ENCODE data around the gene FAM3A. TPM values are rescaled to one million over a fixed set of nuclear protein-coding genes. Genes with fewer than 3 reads are reported as not detected.

FAM3A gene
- total RNA-seq, 1 donor from 2014 or later, result 39.1 TPM

DNA sequence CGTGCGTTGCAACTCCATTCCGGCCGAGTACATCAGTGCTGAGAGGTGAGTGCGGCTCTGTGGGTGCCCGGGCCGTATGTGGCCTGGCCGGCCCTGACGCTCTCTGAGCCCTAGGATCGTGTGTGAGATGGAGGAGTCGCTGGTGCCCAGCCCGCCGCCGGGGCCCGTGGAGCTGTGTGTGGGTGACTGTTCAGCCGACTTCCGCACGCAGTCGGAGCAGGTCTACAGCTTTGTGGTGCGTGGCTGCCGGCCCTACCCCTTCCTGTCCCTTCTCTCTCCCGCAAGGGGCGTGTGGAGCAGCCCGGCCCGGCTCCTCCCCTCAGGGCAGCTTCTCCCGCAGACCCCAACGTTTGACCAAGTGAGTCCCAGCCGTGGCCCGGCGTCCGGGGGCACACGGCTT is 50.0 kb downstream of the FAM3A start:
- DNase-seq (ENCODE audit: low spot score in 2 of 2, unreplicated experiment in 2 of 2), result no peak
- TF ChIP-seq, protein P1, sequence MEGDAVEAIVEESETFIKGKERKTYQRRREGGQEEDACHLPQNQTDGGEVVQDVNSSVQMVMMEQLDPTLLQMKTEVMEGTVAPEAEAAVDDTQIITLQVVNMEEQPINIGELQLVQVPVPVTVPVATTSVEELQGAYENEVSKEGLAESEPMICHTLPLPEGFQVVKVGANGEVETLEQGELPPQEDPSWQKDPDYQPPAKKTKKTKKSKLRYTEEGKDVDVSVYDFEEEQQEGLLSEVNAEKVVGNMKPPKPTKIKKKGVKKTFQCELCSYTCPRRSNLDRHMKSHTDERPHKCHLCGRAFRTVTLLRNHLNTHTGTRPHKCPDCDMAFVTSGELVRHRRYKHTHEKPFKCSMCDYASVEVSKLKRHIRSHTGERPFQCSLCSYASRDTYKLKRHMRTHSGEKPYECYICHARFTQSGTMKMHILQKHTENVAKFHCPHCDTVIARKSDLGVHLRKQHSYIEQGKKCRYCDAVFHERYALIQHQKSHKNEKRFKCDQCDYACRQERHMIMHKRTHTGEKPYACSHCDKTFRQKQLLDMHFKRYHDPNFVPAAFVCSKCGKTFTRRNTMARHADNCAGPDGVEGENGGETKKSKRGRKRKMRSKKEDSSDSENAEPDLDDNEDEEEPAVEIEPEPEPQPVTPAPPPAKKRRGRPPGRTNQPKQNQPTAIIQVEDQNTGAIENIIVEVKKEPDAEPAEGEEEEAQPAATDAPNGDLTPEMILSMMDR (IDR thresholded peaks at IDR 0.05; ENCODE audit: unreplicated experiment), result no peak
- H3K9me3 Mint-ChIP-seq, result no peaks in the 10 kb centered on the region
- no peaks in the 10 kb centered on the region for H3K4me1 Mint-ChIP-seq
- no peaks in the 10 kb centered on the region for H3K27me3 Mint-ChIP-seq (ENCODE audit: low read depth)
- H3K4me3 Mint-ChIP-seq, result no peak overlapping the region
- peaks cover 12% of the 10 kb centered on the region for H3K36me3 Mint-ChIP-seq
- H3K27ac Mint-ChIP-seq, result no peak overlapping the region

DNA sequence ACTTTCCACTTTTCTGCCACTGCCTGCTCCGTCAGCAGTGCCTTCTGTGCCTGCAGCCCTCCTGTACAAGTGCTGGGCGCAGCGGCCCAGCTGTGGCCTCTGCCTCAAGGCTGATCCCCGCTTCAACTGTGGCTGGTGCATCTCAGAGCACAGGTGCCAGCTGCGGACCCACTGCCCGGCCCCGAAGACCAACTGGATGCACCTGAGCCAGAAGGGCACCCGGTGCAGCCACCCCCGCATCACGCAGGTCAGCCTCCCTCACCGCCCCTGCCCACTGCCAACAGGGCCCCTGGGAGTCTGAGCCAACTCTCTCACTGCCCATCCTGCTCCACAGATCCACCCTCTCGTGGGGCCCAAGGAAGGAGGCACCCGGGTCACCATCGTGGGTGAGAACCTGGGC is 50.4 kb downstream of the FAM3A start:
- Mint-ChIP-seq H3K27ac (no peak overlapping the region), H3K4me3 (no peak overlapping the region), H3K9me3 (no peaks in the 10 kb centered on the region), H3K4me1 (no peaks in the 10 kb centered on the region), H3K27me3 (ENCODE audit: low read depth) (no peaks in the 10 kb centered on the region), H3K36me3 (peaks cover 13% of the 10 kb centered on the region)
- TF ChIP-seq, protein P1 (IDR thresholded peaks at IDR 0.05; ENCODE audit: unreplicated experiment), result no peak
- no peak for DNase-seq (ENCODE audit: low spot score in 2 of 2, unreplicated experiment in 2 of 2)

DNA sequence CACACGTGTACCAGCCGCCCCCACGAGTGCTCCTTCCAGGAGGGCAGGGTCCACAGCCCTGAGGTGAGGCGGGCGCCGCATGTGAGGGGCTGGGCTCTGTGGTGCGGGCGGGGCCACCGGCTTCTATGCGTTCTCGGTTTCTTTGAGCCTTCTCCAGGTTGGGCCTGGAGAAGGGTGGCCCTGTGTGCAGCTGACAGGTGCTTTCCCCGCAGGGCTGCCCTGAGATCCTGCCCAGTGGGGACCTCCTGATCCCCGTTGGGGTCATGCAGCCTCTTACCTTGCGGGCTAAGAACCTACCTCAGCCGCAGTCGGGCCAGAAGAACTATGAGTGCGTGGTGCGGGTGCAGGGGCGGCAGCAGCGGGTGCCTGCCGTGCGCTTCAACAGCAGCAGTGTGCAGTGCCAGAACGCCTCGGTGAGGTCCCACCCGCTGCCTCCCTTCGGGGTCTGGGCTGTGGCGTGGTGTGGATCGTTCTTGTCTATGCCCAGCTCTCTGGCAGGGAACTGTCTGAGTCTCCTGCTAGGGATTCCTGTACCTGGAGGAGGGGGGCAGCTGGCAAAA is 51.1 kb downstream of the FAM3A start:
- no peaks in the 10 kb centered on the region for H3K27me3 Mint-ChIP-seq (ENCODE audit: low read depth)
- H3K36me3 Mint-ChIP-seq, result peaks cover 13% of the 10 kb centered on the region

DNA sequence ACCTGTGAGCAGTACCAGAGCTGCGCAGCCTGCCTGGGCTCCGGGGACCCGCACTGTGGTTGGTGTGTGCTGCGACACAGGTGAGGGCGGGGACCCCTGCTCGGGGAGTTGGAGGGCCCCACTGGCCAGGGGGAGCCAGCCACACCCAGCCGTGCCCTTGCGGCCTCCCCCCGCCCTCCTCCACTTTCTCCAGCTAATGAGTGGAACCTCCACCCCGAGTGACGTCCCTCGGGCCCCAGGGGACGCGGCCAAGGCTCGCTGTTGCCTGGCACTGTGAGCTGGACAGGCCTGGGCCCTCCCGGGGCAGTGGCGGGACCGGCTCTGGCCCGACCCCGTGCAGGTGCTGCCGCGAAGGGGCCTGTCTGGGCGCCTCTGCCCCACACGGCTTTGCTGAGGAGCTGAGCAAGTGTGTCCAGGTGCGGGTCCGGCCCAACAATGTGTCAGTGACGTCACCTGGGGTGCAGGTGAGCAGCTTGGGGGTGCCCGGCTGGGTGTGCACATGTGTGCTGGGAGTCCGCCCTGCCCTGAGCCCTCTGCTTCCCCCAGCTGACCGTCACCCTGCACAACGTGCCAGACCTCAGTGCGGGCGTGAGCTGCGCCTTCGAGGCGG is 52.3 kb downstream of the FAM3A start:
- Mint-ChIP-seq H3K27me3 (ENCODE audit: low read depth) (no peaks in the 10 kb centered on the region), H3K27ac (no peak overlapping the region), H3K36me3 (peaks cover 13% of the 10 kb centered on the region), H3K4me1 (peaks cover 9% of the 10 kb centered on the region), H3K9me3 (no peaks in the 10 kb centered on the region), H3K4me3 (no peak overlapping the region)
- TF ChIP-seq, protein P1 (IDR thresholded peaks at IDR 0.05; ENCODE audit: unreplicated experiment), result no peak
- DNase-seq (ENCODE audit: low spot score in 2 of 2, unreplicated experiment in 2 of 2), result no peak

More for the DNA sequence above, 51.1 kb downstream of the FAM3A start:
- Mint-ChIP-seq H3K9me3 (no peaks in the 10 kb centered on the region), H3K27ac (no peak overlapping the region), H3K4me3 (no peak overlapping the region), H3K4me1 (peaks cover 6% of the 10 kb centered on the region)
- no peak for DNase-seq (ENCODE audit: low spot score in 2 of 2, unreplicated experiment in 2 of 2)
- TF ChIP-seq, protein P1 (IDR thresholded peaks at IDR 0.05; ENCODE audit: unreplicated experiment), result no peak

DNA sequence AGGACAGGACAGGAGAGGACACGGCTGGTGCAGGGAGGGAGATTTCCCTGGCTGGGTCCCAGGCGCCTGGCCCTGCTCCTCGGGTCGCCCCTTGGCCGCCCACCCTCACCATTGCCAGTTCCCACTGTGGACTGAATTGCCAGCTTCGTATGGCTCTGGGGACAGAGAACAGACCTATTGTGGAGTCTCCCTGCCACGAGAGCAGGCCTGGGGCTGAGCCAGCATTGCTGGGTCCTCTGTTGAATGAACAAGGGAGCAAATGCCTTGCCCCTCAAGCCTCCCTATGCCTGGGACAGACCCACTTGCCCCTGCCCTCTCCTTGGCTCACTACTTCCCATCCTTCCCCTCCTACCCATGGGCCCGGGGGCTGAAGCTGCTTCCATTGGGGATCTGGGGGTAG is 53.6 kb downstream of the FAM3A start:
- DNase-seq (ENCODE audit: low spot score in 2 of 2, unreplicated experiment in 2 of 2), result no peak
- no peaks in the 10 kb centered on the region for H3K27me3 Mint-ChIP-seq (ENCODE audit: low read depth)
- peaks cover 9% of the 10 kb centered on the region for H3K4me1 Mint-ChIP-seq
- TF ChIP-seq, protein P1 (IDR thresholded peaks at IDR 0.05; ENCODE audit: unreplicated experiment), result no peak
- H3K27ac Mint-ChIP-seq, result no peak overlapping the region
- H3K9me3 Mint-ChIP-seq, result peaks cover 1% of the 10 kb centered on the region
- H3K36me3 Mint-ChIP-seq, result peaks cover 13% of the 10 kb centered on the region
- no peak overlapping the region for H3K4me3 Mint-ChIP-seq

All from mesothelial cell of epicardium (in vitro differentiated cells).